GM18867 (cell line): ENCODE data around the gene TMEM115.

Experiments
- ATAC-seq: cut with Tn5 transposase; IDR thresholded peaks from one replicate; pipeline ENCODE4 v1.9.1; 2021; ENCODE audit warnings: mild to moderate bottlenecking, moderate library complexity; ENCODE audit not compliant: unreplicated experiment

The TMEM115 gene

GRCh38 chr3:50378024-50378423 is 18.7 kb upstream of the TMEM115 start:
- no peak for ATAC-seq

- no peak for ATAC-seq
Observed at GRCh38 chr3:50375258-50375931, 16.1 kb upstream of the TMEM115 start.

GRCh38 chr3:50374363-50375257 is 15.3 kb upstream of the TMEM115 start:
- ATAC-seq, result no peak

- ATAC-seq, result no peak
Observed at GRCh38 chr3:50373146-50374051, 14.1 kb upstream of the TMEM115 start.

GRCh38 chr3:50372349-50372748 is 13.0 kb upstream of the TMEM115 start:
- no peak for ATAC-seq

- no peak for ATAC-seq
Observed at GRCh38 chr3:50371133-50371685, 11.9 kb upstream of the TMEM115 start.

GRCh38 chr3:50370594-50370993 is 11.3 kb upstream of the TMEM115 start:
- no peak for ATAC-seq

GRCh38 chr3:50369012-50369670 is 9.8 kb upstream of the TMEM115 start:
- ATAC-seq, result no peak

- ATAC-seq, result no peak
Observed at GRCh38 chr3:50365842-50366220, 6.5 kb upstream of the TMEM115 start.

GRCh38 chr3:50365080-50365841 is 5.9 kb upstream of the TMEM115 start:
- peak; percentile 85 for ATAC-seq

GRCh38 chr3:50364573-50365079 is 5.3 kb upstream of the TMEM115 start:
- ATAC-seq, result no peak

GRCh38 chr3:50359760-50360110 is 414 bp upstream of the TMEM115 start:
- peak; percentile 23 for ATAC-seq

- ATAC-seq, result no peak
Observed at GRCh38 chr3:50358355-50358910, 888 bp downstream of the TMEM115 start.

- ATAC-seq, result no peak
Observed at GRCh38 chr3:50357481-50357880, 1.8 kb downstream of the TMEM115 start.

GRCh38 chr3:50356553-50356952 is 2.8 kb downstream of the TMEM115 start:
- no peak for ATAC-seq

- ATAC-seq, result no peak
Observed at GRCh38 chr3:50355829-50356552, 3.3 kb downstream of the TMEM115 start.

- no peak for ATAC-seq
Observed at GRCh38 chr3:50354850-50355249, 4.5 kb downstream of the TMEM115 start.

- no peak for ATAC-seq
Observed at GRCh38 chr3:50354186-50354764, 5.0 kb downstream of the TMEM115 start.
